Measurements from ENCODE around the gene HMG20A.

GRCh38 chr15:77393471-77393840 lies 27.2 kb upstream of the HMG20A start:
- TF ChIP-seq CTCF (IDR thresholded peaks at IDR 0.05) (no peak), POLR2A (IDR thresholded peaks at IDR 0.05; ENCODE audit: low read depth) (no peak)
